GM19238 (cell line): ENCODE measurements around the gene RAG2.

Source experiments
- DNase-seq: peaks from one replicate; pipeline ENCODE4 v3.0.0; 2011; ENCODE audit warnings: low spot score; ENCODE audit not compliant: insufficient read length

The RAG2 gene

DNA sequence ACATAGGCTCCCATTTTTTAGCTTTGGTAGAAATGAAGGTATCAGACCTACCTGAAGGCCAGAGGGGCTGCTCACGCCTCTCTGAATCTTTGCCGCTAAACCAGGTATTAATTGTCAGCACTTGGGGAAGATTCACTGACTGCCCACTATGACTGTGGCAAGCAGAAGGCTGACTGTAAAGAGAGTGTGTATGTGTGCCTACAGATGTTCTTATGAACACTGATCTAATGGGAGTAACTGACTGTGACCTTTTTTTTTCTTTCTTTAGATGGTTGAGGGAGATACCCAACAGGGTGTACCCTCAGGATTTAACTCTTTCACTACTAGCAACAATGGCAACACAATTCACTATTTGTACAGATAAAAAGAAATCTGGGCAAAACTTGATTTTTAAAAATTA, at the start of gene RAG2:
TSS of gene RAG2 (minus strand) at position 186 of the 400 bp plus-strand sequence. CDS start 4,068 bp downstream, outside the sequence.
- no peak for DNase-seq

DNA sequence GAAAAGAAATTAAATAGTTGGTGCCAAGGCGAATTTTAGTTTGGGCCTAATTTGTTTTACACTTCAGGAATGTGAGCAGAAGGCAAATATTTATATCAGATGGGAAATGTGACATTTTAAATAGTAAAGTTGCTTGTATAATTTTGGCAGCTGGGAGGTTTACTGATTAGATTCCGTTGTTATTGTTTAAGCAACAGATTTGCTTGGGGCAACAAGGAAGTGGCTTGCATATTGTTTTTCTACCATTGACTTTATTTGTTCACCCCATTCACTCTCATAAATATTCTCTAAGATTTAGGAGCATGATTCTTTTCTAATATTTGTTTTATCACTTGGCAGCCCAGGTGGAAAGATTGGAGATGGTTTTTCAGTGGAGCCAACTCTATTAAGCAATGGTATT, 40.5 kb upstream of the RAG2 start:
- no peak for DNase-seq

DNA sequence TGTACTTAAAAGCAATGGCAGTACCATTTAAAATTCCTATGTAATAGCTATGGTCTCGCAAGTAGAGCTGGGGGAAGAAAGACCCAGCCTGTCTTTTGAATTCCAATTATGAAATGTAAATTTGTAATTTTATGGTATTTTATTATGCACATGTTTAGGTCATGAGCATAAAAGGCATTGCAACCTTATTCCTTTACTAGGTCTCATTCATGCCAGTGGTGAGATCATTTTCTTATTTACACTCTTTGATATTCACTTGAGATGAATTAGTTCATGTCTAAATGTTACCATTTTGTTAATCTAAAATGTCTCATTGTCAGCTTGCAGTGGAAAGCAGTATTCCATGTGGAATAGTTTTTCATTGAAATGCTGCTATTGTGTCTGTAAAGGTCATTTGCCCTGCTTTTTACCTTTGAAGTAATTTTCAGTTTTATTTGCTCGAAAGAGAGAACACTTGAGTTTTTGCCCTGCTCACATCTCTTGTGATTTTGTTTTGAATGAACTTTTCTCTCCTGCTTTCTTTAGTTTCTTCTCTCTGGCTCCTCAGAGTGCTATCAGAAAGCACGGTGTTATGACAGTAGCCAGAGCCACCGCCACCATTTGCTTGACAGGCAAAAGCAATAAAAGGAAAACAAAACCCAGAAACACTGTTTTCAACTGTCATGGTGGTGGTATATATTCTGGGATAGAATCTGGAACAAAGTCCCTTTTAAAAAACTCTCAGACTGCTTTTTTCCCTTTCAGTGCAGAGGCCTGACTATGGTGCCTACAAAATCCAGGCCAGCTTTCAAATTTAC, 37.2 kb upstream of the RAG2 start:
- no peak for DNase-seq

DNA sequence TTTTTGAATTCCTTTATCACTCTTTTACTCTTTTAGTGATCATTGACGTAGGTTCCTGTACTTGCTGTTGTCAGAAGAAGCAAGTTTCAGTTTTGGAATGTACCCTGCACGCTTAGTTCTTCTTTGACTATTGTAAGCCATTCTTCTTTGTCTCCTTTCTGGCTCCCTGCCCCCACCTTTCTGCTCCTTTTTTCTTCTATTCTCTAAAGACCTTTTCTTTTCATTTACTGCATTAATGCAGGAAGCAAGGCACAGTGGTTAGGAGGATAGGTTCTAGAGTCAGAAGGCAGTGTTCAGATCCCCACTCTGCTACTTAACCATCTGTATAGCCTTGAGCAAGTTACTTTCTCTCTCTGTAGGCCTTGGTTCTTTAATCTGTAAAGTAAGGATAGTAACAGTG, 33.7 kb upstream of the RAG2 start:
- no peak for DNase-seq

DNA sequence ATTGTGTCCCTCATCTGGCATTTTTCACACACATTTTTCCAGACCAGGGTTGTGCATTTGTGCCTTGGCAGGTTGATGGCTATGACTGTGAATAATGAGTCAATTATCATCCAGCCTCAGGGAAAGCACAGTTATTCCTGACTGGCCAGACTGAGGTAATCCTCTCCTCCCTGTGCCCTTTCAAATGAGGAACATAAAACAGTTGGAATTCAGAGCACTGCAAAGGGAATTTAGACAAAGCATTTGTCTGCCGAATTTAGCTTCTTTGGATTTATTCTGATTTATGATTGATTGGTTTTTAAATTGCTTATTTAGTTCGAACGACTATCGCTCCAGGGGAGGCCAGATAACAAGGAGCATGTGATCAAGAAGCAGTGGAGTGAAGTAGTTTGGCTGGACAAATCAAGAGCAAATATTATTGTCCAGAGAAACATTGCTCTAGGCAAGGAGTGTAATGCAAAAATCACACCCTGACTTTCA, 30.8 kb upstream of the RAG2 start:
- no peak for DNase-seq

DNA sequence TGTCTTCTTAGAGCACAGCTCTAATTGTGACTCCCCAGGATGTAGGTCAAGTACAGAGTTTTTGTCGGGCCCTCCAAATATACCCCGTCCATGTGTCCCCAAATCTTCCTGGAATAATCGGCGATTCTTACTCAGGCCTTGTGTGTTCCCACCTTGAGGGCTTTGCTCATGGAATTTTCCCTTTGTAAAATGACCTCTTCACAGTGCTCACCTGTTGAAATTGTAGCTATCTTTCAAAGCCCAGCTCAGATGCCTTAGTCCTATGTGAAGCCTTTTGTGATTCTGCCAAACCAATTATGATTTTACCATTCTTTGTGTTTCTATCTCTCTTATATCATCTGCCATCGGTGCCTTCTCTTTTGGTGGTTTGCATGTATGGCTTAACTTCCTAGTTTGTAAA, 30.1 kb upstream of the RAG2 start:
- no peak for DNase-seq

DNA sequence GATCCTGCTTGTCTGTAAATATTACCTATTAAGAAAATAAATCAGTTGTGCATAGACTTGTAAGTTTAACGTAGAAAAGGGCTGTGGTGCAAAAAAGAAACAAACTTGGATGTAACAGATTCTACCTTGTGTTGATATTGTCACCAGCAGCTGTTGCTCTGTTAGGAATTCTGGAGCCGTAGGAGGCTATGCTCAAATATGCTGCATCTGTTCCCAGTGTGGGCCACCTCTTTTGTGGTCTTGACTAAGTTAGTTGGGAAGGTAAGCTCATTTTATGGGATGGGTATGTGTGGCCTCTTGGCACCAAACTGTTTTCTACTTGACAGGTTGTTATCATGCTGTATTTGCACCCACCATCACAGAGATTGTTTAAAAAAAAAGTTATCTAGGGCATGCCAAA, 29.4 kb upstream of the RAG2 start:
- DNase-seq: no peak

DNA sequence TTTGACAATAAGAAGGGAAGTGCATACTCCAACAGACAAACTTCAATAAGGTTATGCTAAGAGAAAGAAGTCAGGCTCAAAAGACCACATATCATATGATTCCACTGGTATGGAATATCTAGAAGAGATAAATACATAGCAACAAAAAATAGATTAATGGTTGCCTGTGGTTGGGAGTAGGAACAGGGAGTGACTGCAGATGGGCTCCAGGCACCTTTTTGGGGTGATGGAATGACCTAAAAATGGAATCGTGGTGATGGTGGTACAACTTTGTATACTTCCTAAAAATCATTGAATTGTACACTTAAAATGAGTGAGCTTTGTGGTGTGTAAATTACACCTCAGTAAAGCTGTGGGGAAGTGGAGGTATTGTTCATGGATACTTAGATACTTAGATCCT, 29.0 kb upstream of the RAG2 start:
- DNase-seq: no peak

DNA sequence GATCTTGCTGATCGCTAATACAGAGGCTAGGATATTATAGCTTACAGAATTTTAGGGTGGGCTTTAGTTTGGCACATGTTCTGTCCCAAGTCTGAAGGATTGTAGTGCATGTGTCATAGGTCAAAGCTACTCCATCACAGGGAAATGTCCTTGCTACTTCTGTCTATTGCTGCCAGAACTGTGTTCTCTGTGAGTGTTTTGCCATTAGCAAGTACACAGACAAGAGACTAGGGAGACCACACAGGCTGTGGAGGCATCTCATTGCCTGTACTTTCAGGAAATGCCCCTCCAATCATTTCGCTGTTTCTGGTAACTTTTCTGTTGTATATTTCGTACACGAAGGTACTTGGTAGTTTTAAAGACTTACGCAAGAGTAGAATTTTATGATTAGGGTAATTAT, 25.5 kb upstream of the RAG2 start:
- DNase-seq: no peak

DNA sequence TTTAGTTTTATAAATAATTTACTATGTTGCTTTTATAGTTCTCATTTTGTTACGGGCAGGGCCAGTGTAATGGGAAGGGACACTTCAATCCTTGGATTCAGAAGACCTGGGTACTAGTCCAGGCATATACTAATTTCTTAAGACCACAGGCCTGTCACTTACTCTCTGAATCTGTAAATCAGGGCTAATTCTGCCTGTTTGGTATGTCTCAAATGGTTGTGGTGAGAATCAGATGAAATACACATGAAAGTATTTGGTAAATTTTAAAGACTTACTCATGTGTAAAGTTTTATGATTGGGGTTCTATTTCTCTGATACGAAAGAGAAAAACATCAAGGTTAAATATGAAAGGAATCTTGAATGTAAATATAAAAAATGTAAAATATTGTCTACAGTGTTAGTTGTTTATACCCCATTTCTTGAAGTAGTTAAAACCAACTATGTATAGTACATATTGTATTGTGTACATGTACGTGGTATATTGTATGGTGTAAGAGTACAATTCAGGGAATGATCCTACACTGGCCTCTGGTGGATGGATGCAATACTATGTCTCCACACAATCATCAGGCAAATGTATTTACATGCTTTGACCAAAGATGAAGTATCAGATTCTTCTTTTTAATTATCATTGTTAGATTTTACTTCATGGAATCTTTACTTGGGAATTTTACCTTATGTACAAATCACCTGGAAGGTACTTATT, 24.5 kb upstream of the RAG2 start:
- DNase-seq: no peak

DNA sequence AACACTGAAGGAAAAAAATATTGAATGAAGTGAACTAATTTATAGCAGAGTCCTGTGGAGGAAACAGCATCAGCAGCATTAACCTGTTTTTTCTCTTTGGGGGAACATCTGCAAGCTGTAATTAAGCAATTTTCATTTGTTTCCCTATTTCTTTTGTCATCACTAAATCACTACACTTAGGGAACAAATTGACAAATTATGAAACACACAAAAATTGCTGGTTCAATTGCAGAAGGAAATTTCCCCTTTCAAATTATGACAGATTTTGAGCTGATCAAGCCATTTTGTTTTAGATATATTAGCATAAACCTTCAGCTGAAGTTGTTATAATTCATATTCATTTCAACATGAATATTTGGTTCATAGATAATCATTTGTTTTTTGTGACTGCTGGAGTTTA, 22.2 kb upstream of the RAG2 start:
- DNase-seq: no peak

DNA sequence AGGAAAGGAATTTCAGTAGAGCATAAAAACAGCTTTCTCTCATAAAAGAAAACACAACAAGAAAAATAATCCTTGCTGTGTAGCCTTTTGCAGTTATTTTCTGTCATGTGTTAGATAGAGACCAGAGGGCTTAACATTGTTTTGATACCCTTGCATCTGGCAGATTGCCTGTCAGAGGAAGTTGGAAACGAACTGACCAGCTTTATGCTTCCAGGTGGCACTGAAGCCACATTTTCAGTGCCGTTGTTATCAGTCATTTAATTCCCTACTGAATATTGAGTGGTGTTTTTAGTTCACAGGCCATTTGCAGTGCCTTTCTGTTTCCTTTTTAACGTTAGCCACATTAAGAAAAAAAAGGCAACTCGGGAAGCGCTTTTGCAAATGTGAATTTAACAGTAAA, 21.5 kb upstream of the RAG2 start:
- DNase-seq: no peak

DNA sequence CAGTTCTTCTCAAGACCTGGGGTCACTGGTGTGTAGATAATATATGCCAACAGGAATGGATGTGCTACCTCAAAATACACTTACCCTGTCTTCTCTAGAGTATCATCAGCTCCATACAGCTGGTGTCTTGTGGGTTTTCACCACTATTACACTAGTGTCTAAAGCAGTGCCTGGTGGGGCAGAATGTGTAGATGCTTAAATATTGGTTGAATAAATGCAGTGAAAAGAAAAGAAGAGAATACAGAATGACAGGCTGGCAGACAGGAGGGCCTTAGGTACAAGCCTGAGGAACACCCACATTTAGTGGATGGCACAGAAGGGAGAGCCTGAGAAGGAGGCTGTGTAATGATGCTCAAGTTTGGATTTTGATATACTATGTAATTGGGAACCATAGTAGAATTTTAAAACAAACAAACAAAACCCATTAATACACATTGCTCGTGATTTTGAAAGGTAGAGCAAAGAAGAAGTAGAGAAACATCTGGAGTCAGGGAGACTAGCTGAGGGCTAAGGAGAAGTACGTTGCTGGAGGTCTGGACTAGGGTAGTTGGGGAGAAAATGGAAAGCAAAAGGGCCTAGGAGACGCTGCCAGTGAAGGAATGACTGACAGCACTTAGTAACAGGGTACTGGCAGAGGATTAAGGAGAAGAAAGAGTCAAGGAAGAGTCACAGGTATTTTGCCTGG, 20.5 kb upstream of the RAG2 start:
- no peak for DNase-seq

DNA sequence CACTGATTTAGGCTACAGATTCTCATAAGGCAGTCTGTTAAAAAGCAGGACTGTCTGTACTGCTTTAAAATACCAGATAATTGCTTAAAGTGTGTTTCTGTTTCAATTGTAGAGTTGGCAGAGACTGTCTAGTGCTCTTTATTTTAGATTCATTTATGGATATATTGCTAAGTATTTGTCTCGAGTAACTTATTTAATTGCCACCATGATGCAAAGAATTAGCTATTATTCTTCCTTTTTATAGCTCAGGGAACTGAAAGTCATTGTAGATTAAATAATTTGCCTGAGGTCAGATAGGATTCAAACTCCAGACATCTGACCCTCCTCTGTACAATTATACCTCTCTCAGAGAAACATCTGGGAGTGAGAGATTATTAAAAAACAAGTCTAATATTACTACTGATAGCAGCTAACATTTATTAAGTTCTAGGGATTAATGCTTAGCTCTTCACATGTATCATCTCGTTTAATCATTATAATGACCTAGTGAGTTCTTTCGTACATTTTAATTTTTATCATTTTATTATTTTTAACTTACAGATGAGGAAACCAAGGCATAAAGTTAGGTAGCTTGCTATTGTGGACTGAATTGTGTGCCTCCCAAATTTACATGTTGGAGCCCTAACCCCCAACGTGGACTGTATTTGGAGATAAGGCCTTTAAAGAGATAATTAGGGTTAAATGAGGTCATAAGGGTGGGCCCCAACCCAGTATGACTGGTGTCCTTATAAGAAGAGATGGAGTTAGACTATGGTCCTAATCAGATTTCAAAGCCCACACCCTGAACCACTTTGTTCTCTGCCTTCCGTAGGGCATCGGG, 19.7 kb upstream of the RAG2 start:
- DNase-seq: no peak

DNA sequence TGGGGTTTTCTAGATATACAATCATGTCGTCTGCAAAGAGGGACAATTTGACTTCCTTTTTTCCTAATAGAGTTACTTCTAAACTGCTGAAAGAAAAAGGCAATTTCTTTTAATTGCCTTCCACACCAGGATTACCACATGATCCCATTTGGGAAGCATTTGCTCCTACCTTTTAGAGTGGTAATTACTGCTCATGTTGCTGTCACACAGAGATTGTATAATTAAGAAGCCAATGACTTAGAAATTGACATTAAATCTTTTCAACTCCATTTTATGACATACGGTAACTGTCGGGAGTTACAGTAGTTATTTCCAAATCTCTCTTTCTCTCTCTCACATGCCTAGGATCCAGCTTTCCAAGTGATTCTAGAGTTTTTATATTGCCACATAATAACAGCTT, 17.8 kb upstream of the RAG2 start:
- no peak for DNase-seq

DNA sequence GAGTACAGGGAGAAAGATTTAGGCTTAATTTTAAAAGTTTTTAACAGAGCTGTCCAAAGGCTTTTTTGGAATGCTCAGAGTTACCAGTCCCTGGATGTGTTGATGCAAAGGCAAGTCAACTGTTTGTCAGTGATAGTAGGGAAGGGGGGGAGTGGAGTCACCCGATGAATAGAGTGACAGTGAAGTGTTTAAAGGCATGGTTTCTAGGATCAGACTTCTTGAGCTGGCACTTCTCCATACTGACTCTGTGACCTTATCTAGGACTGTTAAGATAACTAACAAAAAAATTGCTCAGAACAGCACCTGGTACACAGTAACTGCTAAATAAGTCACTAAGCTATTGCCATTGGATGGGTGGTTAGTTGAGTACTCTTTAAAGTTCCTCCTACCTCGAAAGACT, 11.3 kb upstream of the RAG2 start:
- no peak for DNase-seq

DNA sequence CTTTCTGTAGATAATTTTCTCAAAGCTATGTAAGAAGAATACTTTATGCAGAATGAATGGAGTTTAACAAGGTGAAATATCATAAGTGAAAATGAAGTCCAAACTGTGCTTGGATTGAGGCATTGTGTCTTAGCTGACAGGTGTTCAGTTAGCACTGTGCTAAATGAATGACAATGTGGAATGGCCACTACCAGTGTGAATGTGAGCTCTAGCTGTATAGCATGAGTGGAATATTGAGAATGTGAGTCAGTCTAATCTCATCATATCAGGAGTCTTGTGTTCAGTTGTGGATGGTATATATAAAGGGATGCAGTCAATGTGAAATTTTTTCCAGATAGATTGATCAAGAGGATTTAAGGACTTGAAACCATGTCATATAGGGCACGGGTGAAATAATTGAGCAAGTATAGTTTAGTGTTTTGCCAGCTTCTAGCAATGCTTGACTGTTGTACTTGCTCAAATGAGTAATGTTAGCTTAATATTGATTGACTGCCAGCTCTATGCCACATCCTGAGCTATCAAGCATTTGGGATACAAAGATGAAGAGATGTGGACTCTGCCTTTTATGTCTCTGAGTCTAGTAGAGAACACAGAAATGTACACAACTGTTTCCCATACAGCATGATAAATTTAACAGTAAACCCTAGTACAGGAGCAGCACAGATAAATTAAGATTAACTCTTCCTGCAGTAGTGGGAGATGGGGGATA, 10.6 kb upstream of the RAG2 start:
- DNase-seq: no peak

DNA sequence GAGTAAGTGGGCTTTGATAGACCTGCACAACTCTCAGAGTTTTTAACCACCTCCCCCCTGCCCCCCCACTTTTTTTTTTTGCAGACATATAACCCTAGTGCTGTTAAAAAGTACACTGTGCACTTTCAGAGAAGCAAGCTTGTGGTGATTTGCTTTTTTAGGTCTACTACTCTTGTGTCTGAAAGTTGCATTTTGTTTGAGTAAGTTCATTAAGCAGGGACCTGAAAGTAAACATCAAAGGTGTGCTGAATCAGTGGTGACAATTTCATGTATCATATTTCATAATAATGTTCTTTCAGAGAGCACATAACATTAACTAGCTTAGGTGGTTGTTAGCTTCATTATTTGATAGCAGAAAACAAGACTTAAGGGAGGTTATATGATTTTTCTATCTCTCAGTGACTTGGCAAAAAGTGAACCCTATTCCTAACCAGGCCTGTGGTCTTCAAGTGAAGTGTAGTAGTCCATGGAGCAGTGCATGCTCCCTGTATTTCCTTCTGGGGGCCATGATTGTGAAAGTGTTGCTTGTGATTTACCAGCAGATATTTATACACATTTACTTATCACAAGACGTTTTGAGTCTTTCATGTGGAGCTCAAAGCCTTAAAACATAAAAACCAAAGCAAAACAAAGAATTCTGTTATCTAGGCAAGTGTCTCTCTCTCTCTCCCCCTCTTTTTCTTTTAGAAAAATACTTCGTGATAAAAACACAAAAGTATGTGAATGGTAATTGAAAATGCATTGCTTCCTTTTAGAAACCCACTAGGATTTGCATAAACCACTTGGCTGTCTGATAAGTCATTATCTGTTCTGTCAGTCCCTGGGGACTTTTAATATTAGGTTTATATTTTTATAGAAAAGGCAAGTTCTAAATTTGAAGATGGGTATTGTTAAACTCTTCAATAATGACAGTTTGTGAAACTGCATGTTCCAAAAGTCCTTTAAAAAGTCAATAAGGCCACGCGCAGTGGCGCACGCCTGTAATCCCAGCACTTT, 7.5 kb upstream of the RAG2 start:
- no peak for DNase-seq

DNA sequence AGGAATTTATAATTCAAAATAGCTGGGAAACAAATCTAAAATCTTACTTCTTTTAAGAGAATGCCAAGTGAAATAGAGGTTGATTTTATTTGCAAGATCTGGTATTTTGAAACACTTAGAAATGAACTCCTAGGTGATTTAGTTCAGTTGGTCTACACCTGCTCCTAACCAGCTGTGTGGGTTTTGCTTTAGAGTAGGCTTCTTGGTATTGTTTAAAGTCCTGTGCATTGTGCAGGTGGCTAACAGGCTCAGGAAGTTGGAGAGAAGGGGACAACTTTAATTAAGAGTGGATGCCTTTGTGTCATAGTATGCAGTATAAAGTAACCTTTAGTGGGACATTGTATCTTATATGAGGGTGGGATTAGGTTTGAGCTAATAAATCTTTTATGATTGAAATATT, 4.1 kb upstream of the RAG2 start:
- DNase-seq: no peak

DNA sequence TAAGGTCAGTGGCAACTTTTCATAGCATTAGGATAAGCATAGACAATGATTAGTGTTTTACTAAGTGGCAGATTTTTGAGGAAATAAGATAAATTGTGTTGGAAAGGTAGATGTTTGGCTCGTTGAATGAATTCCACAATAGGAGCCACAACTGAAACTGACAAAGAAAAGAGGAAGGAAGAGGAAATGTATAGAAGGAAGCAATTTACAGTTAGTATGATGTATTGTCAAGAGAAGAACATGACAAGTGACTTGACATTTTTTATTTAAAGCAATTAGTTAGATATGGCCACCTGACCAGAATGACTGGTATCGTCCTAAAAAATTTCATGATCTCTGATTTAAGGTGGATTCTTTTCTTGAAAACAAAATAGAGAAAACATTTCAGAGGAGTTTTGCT, 3.1 kb upstream of the RAG2 start:
- no peak for DNase-seq
